ENCODE results near the gene SORCS3. TPM values are rescaled to one million over a fixed set of nuclear protein-coding genes. Genes with fewer than 3 reads are reported as not detected.

SORCS3 gene
- total RNA-seq, 1 donor from 2014 or later = 0.31 TPM

- TF ChIP-seq CTCF (IDR thresholded peaks at IDR 0.05; ENCODE audit: unreplicated experiment) = no peak
- Mint-ChIP-seq H3K9me3 (ENCODE audit: low read depth) (peaks cover 3% of the 10 kb centered on the region), H3K4me3 (ENCODE audit: low read depth) (no peak overlapping the region), H3K27ac (no peak overlapping the region), H3K27me3 (peaks cover 24% of the 10 kb centered on the region), H3K36me3 (ENCODE audit: insufficient read depth) (no peaks in the 10 kb centered on the region), H3K4me1 (ENCODE audit: low read depth) (no peaks in the 10 kb centered on the region)
- no peak for DNase-seq (ENCODE audit: low spot score, unreplicated experiment)
These were observed 37.6 kb downstream of the SORCS3 start for GRCh38 chr10:104678658-104679057.

DNA sequence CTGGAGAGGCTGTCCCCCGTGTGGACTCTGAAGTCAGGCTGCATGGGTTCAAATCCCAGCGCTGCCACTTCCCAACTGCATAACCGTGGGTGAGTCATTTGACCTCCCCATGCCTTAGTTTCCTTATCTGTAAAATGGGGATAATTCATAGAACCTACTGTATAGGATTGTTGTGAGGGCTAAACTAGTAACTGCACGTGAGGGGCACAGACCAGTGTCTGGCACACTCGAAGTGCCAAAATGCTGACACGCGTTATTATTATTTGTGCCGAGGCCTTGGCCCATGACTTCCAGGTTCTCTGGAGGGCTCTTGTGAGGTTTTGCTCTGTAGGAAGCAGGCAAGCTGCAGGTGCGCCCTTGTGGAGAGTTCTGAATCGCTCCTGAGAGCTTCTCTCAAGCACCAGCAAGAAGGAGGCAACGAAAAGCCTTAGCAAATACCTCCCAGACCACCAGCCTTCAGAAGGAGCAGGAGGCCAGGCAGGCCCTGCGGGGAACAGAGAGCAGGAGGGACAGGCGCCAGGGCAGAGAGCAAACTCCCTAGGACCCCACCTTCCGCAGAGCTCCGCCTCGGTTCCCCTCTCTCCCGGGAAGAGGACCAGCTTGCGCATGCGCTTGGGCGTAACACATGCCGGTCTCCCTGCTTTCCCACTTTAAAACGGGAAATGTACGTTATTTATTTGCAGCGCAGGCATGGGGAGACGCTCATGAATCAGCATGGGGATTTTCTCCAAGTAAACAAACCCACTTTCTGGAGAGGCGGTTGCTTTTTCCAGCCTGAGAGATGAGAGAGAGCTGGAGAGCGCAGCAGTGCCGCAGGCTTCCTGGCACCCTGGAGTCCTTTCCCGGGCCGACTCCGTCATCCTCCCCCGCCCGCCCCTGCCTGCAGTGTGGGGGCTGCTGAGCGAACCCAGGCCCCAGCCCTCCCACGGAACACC is 39.6 kb downstream of the SORCS3 start:
- H3K4me1 Mint-ChIP-seq (ENCODE audit: low read depth) = no peaks in the 10 kb centered on the region
- H3K36me3 Mint-ChIP-seq (ENCODE audit: insufficient read depth) = no peaks in the 10 kb centered on the region
- TF ChIP-seq CTCF (IDR thresholded peaks at IDR 0.05; ENCODE audit: unreplicated experiment) = no peak
- peak overlapping the region; percentile 75 for H3K27ac Mint-ChIP-seq
- DNase-seq (ENCODE audit: low spot score, unreplicated experiment) = peak; percentile 39
- H3K4me3 Mint-ChIP-seq (ENCODE audit: low read depth) = peak overlapping the region; percentile 85
- H3K9me3 Mint-ChIP-seq (ENCODE audit: low read depth) = no peaks in the 10 kb centered on the region
- peaks cover 27% of the 10 kb centered on the region for H3K27me3 Mint-ChIP-seq

DNA sequence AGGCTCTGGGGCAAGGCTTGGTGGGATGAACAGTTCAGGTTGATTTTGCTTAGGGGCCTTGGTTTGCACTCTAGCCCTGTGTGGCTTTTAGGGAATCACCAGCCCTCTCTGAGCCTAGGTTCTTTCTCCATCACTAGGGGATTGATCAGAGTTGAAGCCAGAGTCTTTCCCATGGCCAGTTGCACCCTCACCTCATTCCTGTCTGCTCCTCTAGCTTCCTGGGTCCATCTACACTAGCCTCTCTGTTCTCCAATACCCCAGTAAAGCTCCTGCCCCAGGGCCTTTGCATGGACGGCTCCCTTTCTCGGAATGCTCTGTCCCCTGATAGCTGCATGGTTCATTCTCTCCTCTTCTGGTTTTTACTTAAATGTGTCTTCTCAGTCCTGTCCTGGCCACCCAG is 40.4 kb downstream of the SORCS3 start:
- Mint-ChIP-seq H3K4me3 (ENCODE audit: low read depth) (peak overlapping the region; percentile 85), H3K27me3 (peaks cover 29% of the 10 kb centered on the region), H3K36me3 (ENCODE audit: insufficient read depth) (no peaks in the 10 kb centered on the region), H3K27ac (no peak overlapping the region), H3K9me3 (ENCODE audit: low read depth) (no peaks in the 10 kb centered on the region), H3K4me1 (ENCODE audit: low read depth) (no peaks in the 10 kb centered on the region)
- DNase-seq (ENCODE audit: low spot score, unreplicated experiment) = no peak
- no peak for TF ChIP-seq CTCF (IDR thresholded peaks at IDR 0.05; ENCODE audit: unreplicated experiment)

DNA sequence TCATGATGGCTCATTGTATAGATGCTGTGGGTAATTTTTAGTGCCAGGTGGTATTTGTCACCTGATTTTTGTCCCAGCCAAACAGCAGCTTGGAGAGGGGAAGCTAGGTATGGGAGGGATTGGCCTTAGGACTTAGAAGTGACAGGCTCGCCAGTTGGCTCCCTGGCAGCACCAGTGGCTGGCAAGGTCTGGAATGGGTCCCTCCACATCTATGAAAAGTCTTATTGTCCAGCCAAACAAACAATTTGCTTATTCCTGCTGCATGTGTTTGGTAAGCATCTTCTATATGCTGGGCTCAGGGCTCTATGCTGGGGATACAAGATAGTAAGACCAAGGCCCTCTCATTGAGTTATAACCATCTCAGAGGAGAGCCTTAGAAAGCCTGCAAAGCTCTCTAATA is 42.5 kb downstream of the SORCS3 start:
- Mint-ChIP-seq H3K4me1 (ENCODE audit: low read depth) (no peaks in the 10 kb centered on the region), H3K36me3 (ENCODE audit: insufficient read depth) (no peaks in the 10 kb centered on the region), H3K4me3 (ENCODE audit: low read depth) (no peak overlapping the region), H3K27ac (no peak overlapping the region), H3K9me3 (ENCODE audit: low read depth) (no peaks in the 10 kb centered on the region), H3K27me3 (peaks cover 46% of the 10 kb centered on the region)
- no peak for DNase-seq (ENCODE audit: low spot score, unreplicated experiment)
- TF ChIP-seq CTCF (IDR thresholded peaks at IDR 0.05; ENCODE audit: unreplicated experiment) = no peak

DNA sequence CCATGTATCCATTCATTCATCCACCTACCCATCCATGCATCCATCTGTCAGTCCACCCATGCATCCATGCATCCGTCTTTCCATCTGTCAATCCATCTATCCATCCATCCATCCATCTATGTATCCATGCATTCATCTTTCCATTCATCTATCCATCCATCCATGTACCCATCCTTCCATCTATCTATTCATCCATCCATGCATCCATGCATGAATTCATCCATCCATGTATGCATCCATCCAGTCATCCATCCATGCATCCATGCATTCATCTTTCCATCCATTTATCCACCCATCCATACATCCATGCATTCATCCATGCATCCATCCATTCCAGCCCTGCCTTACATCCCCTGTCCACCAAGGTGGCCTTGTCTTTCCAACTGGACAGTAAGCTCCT is 45.7 kb downstream of the SORCS3 start:
- no peak overlapping the region for H3K27ac Mint-ChIP-seq
- H3K4me3 Mint-ChIP-seq (ENCODE audit: low read depth) = no peak overlapping the region
- no peaks in the 10 kb centered on the region for H3K36me3 Mint-ChIP-seq (ENCODE audit: insufficient read depth)
- H3K9me3 Mint-ChIP-seq (ENCODE audit: low read depth) = no peaks in the 10 kb centered on the region
- no peak for TF ChIP-seq CTCF (IDR thresholded peaks at IDR 0.05; ENCODE audit: unreplicated experiment)
- no peak for DNase-seq (ENCODE audit: low spot score, unreplicated experiment)
- peaks cover 45% of the 10 kb centered on the region for H3K27me3 Mint-ChIP-seq
- H3K4me1 Mint-ChIP-seq (ENCODE audit: low read depth) = no peaks in the 10 kb centered on the region

All from progenitor cell of endocrine pancreas (in vitro differentiated cells).